H9 (cell line): ENCODE measurements around the gene OIP5. TPM values are rescaled to one million over a fixed set of nuclear protein-coding genes. Genes with fewer than 3 reads are reported as not detected.
"Not testable (repeated sequence)": the region's sequence is repeated elsewhere in the genome, so short reads cannot be mapped to it uniquely, and the experiment has no call there.

Source experiments
- DNase-seq: peaks from one replicate; pipeline ENCODE4 v3.0.0-alpha.2; 2017
- H2AFZ ChIP-seq: one replicate; pipeline ENCODE4 v1.6.1; 2013; ENCODE audit warnings: mild to moderate bottlenecking, low read length, control low read depth, moderate library complexity
- H2AK5ac ChIP-seq: 2 replicates; pipeline ENCODE4 v1.6.1; 2013; ENCODE audit warnings: low read length, control low read depth, mixed read lengths; ENCODE audit not compliant: insufficient read length
- H2BK120ac ChIP-seq: one replicate; pipeline ENCODE4 v1.6.1; 2013; ENCODE audit warnings: low read depth, mild to moderate bottlenecking, low read length, control low read depth, inconsistent platforms; ENCODE audit not compliant: poor library complexity, severe bottlenecking
- H2BK12ac ChIP-seq: 2 replicates; pipeline ENCODE4 v1.6.1; 2013; ENCODE audit warnings: low read length, control low read depth, mixed read lengths, low read depth; ENCODE audit not compliant: insufficient read length
- H2BK15ac ChIP-seq: 2 replicates; pipeline ENCODE4 v1.6.1; 2013; ENCODE audit warnings: low read depth, low read length, control low read depth
- H2BK20ac ChIP-seq: one replicate; pipeline ENCODE4 v1.6.1; 2013; ENCODE audit warnings: low read depth, mild to moderate bottlenecking, low read length, control low read depth, inconsistent platforms; ENCODE audit not compliant: poor library complexity, severe bottlenecking
- H2BK5ac ChIP-seq: 2 replicates; pipeline ENCODE4 v1.6.1; 2013; ENCODE audit warnings: low read length, control low read depth, mixed read lengths; ENCODE audit not compliant: insufficient read length
- H3K14ac ChIP-seq: 2 replicates; pipeline ENCODE4 v1.6.1; 2013; ENCODE audit warnings: low read length, control low read depth; ENCODE audit not compliant: insufficient read depth
- H3K18ac ChIP-seq: 2 replicates; pipeline ENCODE4 v1.6.1; 2013; ENCODE audit warnings: low read depth, mild to moderate bottlenecking, mixed read lengths, low read length, control low read depth; ENCODE audit not compliant: insufficient read length
- H3K23ac ChIP-seq: 2 replicates; pipeline ENCODE4 v1.6.1; 2013; ENCODE audit warnings: low read length, control low read depth, mixed read lengths, low read depth; ENCODE audit not compliant: insufficient read length
- H3K23me2 ChIP-seq: 2 replicates; pipeline ENCODE4 v1.6.1; 2013; ENCODE audit warnings: low read depth, mild to moderate bottlenecking, mixed read lengths, low read length, control low read depth; ENCODE audit not compliant: insufficient read length, poor library complexity, severe bottlenecking
- H3K27ac ChIP-seq: 2 replicates; pipeline ENCODE4 v1.5.1; 2013; ENCODE audit warnings: low read length, control low read depth, mixed read lengths, low read depth; ENCODE audit not compliant: insufficient read length
- H3K27me3 ChIP-seq: 2 replicates; pipeline ENCODE4 v1.6.1; 2013; ENCODE audit warnings: low read length, control low read depth, inconsistent platforms; ENCODE audit not compliant: insufficient read depth
- H3K4ac ChIP-seq: 2 replicates; pipeline ENCODE4 v1.6.1; 2013; ENCODE audit warnings: low read depth, mild to moderate bottlenecking, control low read depth, inconsistent platforms, low read length, moderate library complexity
- H3K4me1 ChIP-seq: 2 replicates; pipeline ENCODE4 v1.6.1; 2013; ENCODE audit warnings: low read length, control low read depth, inconsistent platforms; ENCODE audit not compliant: insufficient read depth
- H3K4me2 ChIP-seq: 2 replicates; pipeline ENCODE4 v1.6.1; 2013; ENCODE audit warnings: low read length, control low read depth, mixed read lengths; ENCODE audit not compliant: insufficient read length, insufficient read depth
- H3K56ac ChIP-seq: 2 replicates; pipeline ENCODE4 v1.6.1; 2013; ENCODE audit warnings: low read depth, mild to moderate bottlenecking, mixed read lengths, low read length, control low read depth; ENCODE audit not compliant: insufficient read length
- H3K79me1 ChIP-seq: 2 replicates; pipeline ENCODE4 v1.6.1; 2013; ENCODE audit warnings: low read depth, mild to moderate bottlenecking, moderate library complexity, low read length, control low read depth, inconsistent platforms; ENCODE audit not compliant: insufficient read depth, poor library complexity, severe bottlenecking
- H3K79me2 ChIP-seq: 2 replicates; pipeline ENCODE4 v1.6.1; 2013; ENCODE audit warnings: low read length, control low read depth, inconsistent platforms; ENCODE audit not compliant: insufficient read depth
- H3K9ac ChIP-seq: 2 replicates; pipeline ENCODE4 v1.6.1; 2013; ENCODE audit warnings: low read length, control low read depth, mixed read lengths; ENCODE audit not compliant: insufficient read length; ENCODE audit errors: extremely low read depth
- H3K9me3 ChIP-seq: one replicate; pipeline ENCODE4 v1.6.1; 2013; ENCODE audit warnings: low read depth, low read length, inconsistent platforms; ENCODE audit not compliant: control insufficient read depth
- H3T11ph ChIP-seq: one replicate; pipeline ENCODE4 v1.6.1; 2013; ENCODE audit warnings: mild to moderate bottlenecking, low read length, control low read depth, inconsistent platforms
- H4K20me1 ChIP-seq: one replicate; pipeline ENCODE4 v1.6.1; 2013; ENCODE audit not compliant: control insufficient read depth, insufficient read length, insufficient read depth
- H4K5ac ChIP-seq: 2 replicates; pipeline ENCODE4 v1.6.1; 2013; ENCODE audit warnings: low read depth, mild to moderate bottlenecking, mixed read lengths, low read length, control low read depth; ENCODE audit not compliant: insufficient read length
- H4K8ac ChIP-seq: replicated peaks from 2 replicates; pipeline ENCODE4 v1.6.1; 2013; ENCODE audit warnings: low read length, control low read depth, mixed read lengths, low read depth; ENCODE audit not compliant: insufficient read length
- H4K91ac ChIP-seq: 2 replicates; pipeline ENCODE4 v1.6.1; 2013; ENCODE audit warnings: low read depth, mild to moderate bottlenecking, moderate library complexity, mixed read lengths, low read length, control low read depth; ENCODE audit not compliant: insufficient read length
- H3K27ac Mint-ChIP-seq, 3 experiments: 2 replicates in 2 of 3; 3 replicates in 1 of 3; pipeline ENCODE4 v1.8.0; 2020 to 2021; ENCODE audit warnings: mixed read lengths in 3 of 3, mild to moderate bottlenecking in 1 of 3, moderate library complexity in 1 of 3
- H3K27me3 Mint-ChIP-seq: 2 replicates; pipeline ENCODE4 v1.8.0; 2021; ENCODE audit warnings: low read depth, mild to moderate bottlenecking, moderate library complexity, mixed read lengths
- H3K36me3 Mint-ChIP-seq, 3 experiments: 2 replicates in 2 of 3; 3 replicates in 1 of 3; pipeline ENCODE4 v1.8.0; 2020 to 2021; ENCODE audit warnings: low read depth in 3 of 3, mixed read lengths in 3 of 3; ENCODE audit not compliant: insufficient read depth in 1 of 3
- H3K4me1 Mint-ChIP-seq, 2 experiments: 2 replicates each; pipeline ENCODE4 v1.8.0; 2020; ENCODE audit warnings: mixed read lengths in 2 of 2
- H3K4me3 Mint-ChIP-seq, 2 experiments: 2 replicates in 1 of 2; 3 replicates in 1 of 2; pipeline ENCODE4 v1.8.0; 2020 to 2021; ENCODE audit warnings: mild to moderate bottlenecking in 2 of 2, mixed read lengths in 2 of 2, moderate library complexity in 1 of 2
- H3K9me3 Mint-ChIP-seq, 2 experiments: 2 replicates in 1 of 2; 3 replicates in 1 of 2; pipeline ENCODE4 v1.8.0; 2020; ENCODE audit warnings: mild to moderate bottlenecking in 2 of 2, mixed read lengths in 2 of 2, moderate library complexity in 1 of 2
- CTCF ChIP-seq: fragments of 200-600 bp; sonication (generic); conservative IDR thresholded peaks from 3 replicates; pipeline ENCODE4 v1.8.0; 2021; ENCODE audit warnings: antibody characterized with exemption, mild to moderate bottlenecking
- WGBS: extraction: QIAGEN DNeasy Blood & Tissue Kit; methylation state at CpG from one replicate; pipeline ENCODE4 v1.1.7; 2013; ENCODE audit warnings: missing lambda C conversion rate, low lambda C conversion rate, mixed read lengths; ENCODE audit not compliant: insufficient read length; ENCODE audit errors: extremely low coverage; 5-methylcytosine and 5-hydroxymethylcytosine counted together
- total RNA-seq: library from RNA; stranded (reverse); gene quantifications from 2 replicates; pipeline ENCODE4 v1.2.1, GENCODE V29; 2021

OIP5 gene
- total RNA-seq, 1 experiment from 2014 or later: 30.9 TPM

GRCh38 chr15:41301587-41301986 is 30.8 kb downstream of the OIP5 start:
- Histone ChIP-seq H4K5ac (no peak overlapping the region), H2BK20ac (no peak overlapping the region), H4K8ac (no peak overlapping the region), H2AFZ (no peak overlapping the region), H2BK15ac (no peak overlapping the region), H3K9ac (no peak overlapping the region), H2BK120ac (no peak overlapping the region), H3K56ac (no peak overlapping the region), H3K4me1 (no peaks in the 10 kb centered on the region; the same call in 1 of the 2 replicates), H3K79me2 (no peaks in the 10 kb centered on the region), H3K79me1 (peaks cover 6% of the 10 kb centered on the region), H3K23ac (no peak overlapping the region), H4K20me1 (no peaks in the 10 kb centered on the region), H3K27me3 (no peaks in the 10 kb centered on the region), H3K9me3 (no peaks in the 10 kb centered on the region), H3K18ac (no peak overlapping the region), H3T11ph (no peak overlapping the region), H2BK5ac (no peak overlapping the region), H3K14ac (no peak overlapping the region), H2BK12ac (no peak overlapping the region), H2AK5ac (no peak overlapping the region), H3K4ac (no peak overlapping the region), H3K4me2 (no peak overlapping the region), H3K23me2 (no peaks in the 10 kb centered on the region), H4K91ac (no peak overlapping the region), H3K27ac (no peak overlapping the region)
- H3K9me3 Mint-ChIP-seq: no peaks in the 10 kb centered on the region
- peaks cover 15 to 35% (median 34%) of the 10 kb centered on the region in 3 experiments; a peak in 6 of 7 replicates for H3K36me3 Mint-ChIP-seq
- H3K27me3 Mint-ChIP-seq: no peaks in the 10 kb centered on the region; the same call in 1 of the 2 replicates
- TF ChIP-seq CTCF: no peak
- H3K27ac Mint-ChIP-seq: peak overlapping the region in 1 of 3 experiments; percentile 63; a peak in 2 of 7 replicates
- DNase-seq: no peak
- peaks cover 33 to 39% of the 10 kb centered on the region in 2 experiments for H3K4me1 Mint-ChIP-seq
- no CpG with 5 or more reads among the region's 1 CpG for WGBS
- H3K4me3 Mint-ChIP-seq: no peak overlapping the region

DNA sequence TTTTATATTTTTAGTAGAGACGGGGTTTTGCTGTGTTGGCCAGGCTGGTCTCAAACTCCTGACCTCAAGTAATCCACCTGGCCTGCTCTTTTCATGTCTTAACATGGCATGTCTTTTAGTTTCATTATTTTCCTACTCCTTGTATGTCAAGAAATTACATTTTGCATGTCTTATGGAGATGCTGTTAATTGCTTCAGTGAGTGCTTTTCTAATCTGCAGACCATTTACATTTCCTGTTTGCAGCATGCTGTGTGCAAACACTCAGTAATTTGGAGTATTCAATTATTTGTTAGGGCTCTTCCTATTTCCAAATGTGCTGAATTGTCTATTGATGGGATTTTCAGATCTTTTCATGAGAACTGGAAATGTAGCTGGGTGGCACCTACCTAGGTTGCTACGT is 31.3 kb downstream of the OIP5 start:
- H3K23me2 ChIP-seq, H3K9me3 Mint-ChIP-seq, H3K27ac ChIP-seq, H3K79me2 ChIP-seq, H3K9ac ChIP-seq, H3K27me3 ChIP-seq, H4K20me1 ChIP-seq, H3K14ac ChIP-seq, H2BK12ac ChIP-seq, DNase-seq, H3K27me3 Mint-ChIP-seq, H3T11ph ChIP-seq, H2BK20ac ChIP-seq, H3K4ac ChIP-seq, H3K18ac ChIP-seq, H2AFZ ChIP-seq, H3K79me1 ChIP-seq, H3K4me2 ChIP-seq, H4K91ac ChIP-seq, H3K4me1 ChIP-seq, H2BK15ac ChIP-seq, H4K8ac ChIP-seq, H2BK120ac ChIP-seq, H3K9me3 ChIP-seq, H4K5ac ChIP-seq, H3K23ac ChIP-seq, H3K56ac ChIP-seq, H2AK5ac ChIP-seq, H2BK5ac ChIP-seq: not testable (repeated sequence)
- peaks cover 15 to 35% (median 35%) of the 10 kb centered on the region in 3 experiments; a peak in 6 of 7 replicates for H3K36me3 Mint-ChIP-seq
- H3K4me1 Mint-ChIP-seq: peaks cover 33 to 39% of the 10 kb centered on the region in 2 experiments
- peak overlapping the region in 2 of 3 experiments; percentile 44 to 63; a peak in 4 of 7 replicates for H3K27ac Mint-ChIP-seq
- H3K4me3 Mint-ChIP-seq: 0 out of 5 replicates have a peak overlapping the region, but pooled peaks of 1 of the 2 experiments have one; percentile 20
- no CpG with 5 or more reads among the region's 2 CpGs for WGBS
